Muscle of back (tissue), 11 donors: ENCODE measurements around the gene STAC2. TPM values are rescaled to one million over a fixed set of nuclear protein-coding genes. Genes with fewer than 3 reads are reported as not detected.
"Not testable (repeated sequence)": the region's sequence is repeated elsewhere in the genome, so short reads cannot be mapped to it uniquely, and the experiment has no call there.

ENCODE experiments used
- DNase-seq, 3 donors: peaks; one replicate each; pipeline versions ENCODE4 v3.0.0 to v3.0.0-alpha.2; 2013
- polyA plus RNA-seq, 10 donors: library from polyadenylated mRNA; unstranded; fragments of 120-200 nt; gene quantifications; one replicate each; pipeline ENCODE4 v1.2.1, GENCODE V29; 2013; ENCODE audit not compliant: insufficient read length in 10 of 10

The STAC2 gene
- polyA plus RNA-seq, 10 donors: 0.13 to 0.96 (median 0.30) TPM

DNA sequence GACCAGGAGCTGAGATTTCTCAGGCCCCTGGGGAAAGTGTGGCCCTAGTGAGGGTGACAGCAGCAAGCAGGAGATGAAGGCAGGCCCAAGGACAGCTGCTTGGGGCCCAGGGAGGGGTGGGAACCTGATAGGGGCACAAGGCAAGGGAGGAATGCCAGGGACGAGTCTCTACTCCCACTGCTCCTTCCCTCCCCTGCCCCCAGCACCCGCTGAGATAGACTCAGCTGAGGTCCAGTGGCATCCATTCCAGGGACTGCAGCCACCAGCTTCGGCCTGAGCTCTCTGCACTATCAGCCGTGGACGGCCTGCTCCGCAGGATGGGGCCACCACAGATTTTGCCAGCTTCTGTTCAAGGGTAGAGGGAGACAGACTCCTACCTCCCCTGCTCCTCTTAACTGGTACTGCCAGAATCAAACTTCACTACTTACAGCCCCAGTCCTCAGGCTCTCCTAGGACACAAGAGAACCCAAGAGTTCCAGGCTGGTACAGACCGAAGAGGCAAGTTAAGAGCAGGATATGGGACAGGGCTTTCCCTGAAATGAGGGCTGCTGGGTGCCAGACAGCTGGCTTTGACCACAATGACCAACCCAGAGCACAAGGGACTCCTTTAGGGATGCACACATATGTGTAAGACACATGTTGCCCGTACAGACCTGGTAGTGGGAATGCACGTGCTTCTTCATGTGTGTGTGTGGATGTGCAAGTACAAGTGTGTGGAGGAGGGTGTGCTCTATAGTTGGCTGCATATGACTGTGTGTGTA, 33.8 kb downstream of the STAC2 start:
- peak in 1 of 3 donors; percentile 68 for DNase-seq

DNA sequence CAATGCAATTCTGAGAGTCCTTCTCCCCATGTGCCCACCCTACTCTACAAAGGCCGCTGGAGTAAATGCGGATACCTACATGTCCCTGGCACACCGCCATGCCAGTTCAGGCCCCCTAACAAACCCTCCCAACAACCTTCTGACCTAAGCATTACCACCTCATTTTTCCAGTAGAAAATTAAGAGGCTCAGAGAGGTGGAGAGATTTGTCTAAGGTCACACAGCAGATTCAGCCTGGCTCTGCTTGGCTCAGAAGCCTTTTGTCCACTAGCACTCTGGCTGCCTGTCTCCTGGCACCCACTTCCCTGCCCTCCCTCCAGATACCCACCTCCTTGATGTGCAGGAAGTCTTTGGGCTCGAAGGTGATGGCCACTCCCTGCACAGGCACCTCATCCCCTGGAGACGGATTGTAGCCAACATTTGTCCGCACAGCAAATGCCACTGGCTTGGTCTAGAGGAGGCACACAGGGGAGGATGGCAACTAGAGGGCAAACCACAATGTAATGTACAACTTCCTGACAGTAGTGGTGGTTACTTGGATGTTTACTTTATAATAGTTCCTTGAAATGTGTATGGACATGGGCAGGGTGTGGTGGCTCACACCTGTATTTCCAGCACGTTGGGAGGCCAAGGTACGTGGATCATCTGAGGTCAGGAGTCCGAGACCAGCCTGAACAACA, 38.5 kb downstream of the STAC2 start:
- no peak for DNase-seq

DNA sequence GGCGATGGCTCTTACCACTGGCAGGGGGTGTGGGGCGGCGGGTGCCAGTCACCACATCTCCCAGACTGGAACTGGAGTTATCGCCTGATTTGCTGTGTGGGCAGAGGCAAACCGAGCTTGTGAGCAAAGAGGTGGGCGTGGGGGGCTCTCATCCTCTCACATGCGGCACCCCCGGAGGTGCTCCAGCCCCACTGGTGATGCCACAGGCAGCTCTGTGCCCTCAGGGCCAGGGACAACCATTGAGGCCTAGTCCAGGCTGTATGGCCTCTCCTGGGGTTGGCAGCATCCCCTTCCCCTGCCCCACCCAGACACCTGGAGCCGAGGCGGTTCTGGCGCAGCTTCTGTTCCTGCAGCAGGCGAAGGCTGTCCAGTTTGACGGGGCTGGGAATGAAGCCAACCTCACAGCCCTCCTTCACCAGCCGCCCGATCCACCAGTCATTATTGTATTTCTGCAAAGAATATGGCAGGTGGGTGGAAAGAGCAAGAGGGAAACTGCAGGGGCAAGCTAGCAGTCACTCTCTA, 39.2 kb downstream of the STAC2 start:
- DNase-seq: no peak

DNA sequence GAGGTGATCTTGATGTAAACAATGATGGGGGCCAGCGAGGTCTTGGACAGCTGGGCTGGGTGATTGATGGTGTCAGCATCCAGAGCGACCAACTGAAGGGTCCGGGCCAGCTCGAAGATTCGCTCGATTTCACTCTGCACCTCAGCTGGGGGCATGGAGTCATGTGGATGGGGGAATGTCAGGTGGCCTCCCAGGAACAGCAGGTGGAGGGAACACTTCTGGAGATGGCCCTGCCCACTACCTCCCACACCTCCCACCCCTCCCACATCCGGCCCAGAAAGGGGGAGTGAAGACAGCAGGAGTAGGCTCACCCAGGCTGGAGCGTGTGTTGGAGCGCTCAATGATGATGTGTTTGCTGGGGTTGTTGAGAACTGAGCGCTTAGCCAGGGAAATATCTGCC, 42.0 kb downstream of the STAC2 start:
- no peak for DNase-seq

DNA sequence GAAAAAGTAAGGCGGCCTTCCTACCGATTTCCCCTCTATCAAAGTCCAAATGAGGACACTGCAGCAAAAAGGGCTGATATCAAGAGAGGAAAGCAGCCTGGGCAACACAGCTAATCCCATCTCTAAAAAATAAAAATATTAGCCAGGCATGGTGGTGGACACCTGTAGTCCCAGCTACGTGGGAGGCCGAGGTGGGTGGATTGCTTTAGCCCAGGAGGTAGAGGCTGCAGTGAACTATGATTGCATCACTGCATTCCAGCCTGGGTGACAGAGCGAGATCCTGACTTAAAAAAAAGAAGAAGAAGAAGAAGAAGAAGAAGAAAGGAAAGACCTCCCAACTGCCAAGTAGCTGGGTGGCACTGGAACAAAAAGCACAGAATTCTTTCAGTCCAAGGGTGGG, 42.7 kb downstream of the STAC2 start:
- no peak for DNase-seq

DNA sequence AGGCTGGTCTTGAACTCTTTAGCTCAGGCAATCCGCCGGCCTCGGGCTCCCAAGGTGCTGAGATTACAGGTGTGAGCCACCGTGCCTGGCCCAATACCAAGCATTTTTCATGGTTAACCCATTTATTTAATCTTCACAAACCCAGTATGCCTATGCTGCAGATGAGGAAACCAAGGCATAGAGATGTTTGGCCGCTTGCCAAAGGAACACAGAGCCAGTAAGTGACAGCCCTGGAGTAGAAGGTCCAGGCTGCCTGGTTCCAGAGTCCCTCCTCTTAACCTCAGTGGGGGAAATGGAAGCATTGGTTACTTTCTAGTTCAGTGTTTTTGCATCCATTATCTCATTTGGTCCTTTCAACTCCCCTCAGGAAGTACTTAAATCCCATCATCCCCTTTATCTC, 44.4 kb downstream of the STAC2 start:
- no peak for DNase-seq

DNA sequence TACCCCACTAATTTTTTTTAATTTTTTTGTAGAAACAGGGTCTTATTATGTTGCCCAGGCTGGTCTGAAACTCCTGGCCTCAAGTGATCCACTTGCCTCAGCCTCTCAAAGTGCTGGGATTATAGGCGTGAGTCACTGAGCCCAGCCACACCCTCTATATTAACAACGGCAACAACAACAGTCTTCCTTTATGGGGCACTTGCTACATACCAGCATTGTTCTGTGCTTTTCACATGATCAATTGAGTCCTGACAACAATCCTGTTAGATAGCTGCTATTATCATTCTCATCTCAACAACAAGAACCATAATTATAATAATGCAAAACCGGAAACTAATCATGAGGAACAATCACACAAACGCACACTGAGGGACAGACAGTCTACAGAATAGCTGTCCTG, 47.2 kb downstream of the STAC2 start:
- DNase-seq: no peak

DNA sequence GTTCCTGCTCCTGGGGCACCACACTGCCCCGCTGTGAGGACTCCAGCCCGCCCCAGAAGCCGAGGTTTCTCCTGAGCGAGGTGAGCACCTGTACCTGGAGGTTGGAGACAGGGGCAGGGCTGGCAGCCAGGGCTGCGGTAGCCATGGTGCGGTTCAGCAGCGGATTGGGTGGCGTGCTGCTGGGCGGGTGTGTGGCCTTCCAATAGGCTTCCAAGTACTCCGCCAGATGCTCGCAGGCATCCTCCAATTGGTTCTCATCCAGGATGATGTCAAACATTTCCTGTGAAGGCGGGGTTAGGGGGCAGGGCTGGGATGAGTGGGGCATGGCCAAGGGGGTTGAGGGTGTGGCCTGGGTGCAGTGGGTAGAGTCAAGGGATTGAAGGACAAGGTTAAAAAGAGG, 48.5 kb downstream of the STAC2 start:
- DNase-seq: no peak

DNA sequence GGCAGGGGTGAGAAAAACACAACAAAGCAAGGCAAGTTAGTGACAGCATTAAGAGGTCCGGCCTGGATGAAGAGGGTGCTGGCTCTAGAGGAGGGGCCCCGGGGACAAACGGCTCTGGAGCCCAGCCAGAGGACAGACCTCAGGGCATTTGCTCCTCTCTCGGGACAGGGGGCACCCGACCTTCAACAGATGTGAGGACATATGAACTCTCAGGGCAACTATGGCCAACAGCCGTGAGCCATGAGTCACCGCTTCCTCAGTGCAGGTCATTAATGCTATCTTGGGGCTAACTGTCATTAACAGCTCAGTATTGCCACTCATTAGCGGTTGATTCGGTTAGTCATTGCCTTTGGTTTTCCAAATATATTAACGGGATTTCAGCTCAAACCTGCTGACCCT, 50.1 kb downstream of the STAC2 start:
- DNase-seq: no peak

DNA sequence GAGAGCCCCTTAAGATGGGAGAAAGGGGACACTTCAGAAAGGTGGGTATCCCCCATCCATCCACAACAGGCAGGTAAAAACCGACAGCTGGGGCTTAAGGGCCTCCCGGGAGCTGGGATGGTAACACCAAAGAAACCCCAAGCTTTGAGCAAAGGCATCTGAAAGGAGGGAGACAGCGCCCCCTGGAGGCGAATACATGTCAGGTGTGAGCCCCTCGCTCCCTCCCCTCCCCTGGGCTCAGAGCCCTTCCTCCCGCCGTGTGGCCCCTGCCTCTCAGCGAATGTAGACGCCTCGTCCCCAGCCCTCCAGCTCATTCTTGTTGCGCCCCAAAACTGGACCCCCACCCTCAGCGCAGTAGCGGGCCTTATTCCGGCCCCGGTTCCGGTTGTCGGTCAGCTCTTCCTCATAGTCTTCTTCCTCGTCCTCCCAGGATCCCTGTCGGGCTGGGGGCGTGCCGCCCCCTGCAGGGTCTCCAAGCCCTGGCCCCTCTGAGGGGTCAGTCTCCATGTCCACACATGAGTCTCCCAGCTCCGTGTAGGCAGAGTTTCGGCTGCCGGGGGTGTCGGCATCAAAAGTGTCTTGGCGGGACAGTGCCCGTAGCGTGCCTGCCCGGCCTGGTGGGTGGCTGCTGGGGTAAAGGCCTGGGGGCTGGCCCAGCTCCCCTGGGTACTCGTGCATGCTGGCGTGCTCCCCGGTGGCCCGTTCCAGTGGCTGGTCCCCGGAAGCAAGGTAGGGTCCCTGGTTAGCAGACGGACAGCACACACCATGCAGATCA, 50.6 kb downstream of the STAC2 start:
- DNase-seq: peak in 2 of 3 donors; percentile 78 to 83

DNA sequence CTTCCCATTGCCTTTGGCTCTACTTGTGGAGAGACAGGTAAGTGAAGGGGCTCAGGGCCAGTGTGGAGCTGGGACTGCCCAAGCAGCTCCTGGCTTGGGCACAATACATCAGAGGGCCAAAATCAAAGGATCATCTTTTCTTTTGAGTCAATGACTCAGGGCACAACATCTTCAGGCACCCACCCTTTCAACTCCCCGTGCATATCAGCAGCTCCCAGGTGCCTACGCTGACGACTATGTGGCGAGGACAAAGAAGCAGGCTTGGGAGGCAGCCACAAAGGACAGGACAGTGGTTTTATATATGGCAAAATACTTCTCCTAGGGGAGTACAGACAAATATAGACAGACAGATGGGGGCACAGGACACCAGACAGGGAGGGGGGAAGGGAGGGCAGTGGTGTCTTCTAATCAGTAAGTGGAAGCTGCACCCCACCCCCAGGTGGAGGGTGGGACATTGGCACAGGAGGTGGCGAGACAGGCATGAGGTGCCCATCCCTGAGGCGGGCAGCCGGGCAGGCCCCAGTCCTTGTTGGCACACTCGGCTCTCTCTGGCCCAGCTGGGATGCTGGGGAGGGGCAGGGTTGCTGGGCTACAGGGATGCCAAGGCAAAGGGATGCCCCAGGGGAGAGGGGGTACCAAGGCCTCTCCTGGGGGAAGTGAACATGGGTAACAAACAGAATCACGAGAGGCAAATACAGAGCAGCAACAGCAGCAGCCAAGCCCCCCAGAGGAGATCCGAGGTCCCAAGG, 52.0 kb downstream of the STAC2 start:
- DNase-seq: no peak

DNA sequence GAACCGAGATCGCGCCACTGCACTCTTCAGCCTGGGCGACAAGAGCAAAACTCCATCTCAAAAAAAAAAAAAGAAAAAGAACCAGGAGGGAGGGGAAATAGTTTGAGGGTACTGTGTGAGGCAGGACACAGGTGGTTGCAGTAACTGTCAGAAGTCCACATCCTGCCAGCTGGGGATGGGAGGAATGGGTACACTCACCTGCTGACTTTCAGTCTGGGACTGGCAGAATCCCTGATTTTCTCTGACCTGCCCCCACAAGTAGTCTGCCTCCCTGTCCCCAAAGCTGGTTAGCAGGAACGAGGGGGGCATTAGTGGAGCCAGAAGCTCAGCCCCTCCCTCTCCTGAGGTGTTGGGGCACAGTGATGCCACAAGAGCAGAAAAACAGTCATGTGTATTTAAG, 52.7 kb downstream of the STAC2 start:
- no peak for DNase-seq

DNA sequence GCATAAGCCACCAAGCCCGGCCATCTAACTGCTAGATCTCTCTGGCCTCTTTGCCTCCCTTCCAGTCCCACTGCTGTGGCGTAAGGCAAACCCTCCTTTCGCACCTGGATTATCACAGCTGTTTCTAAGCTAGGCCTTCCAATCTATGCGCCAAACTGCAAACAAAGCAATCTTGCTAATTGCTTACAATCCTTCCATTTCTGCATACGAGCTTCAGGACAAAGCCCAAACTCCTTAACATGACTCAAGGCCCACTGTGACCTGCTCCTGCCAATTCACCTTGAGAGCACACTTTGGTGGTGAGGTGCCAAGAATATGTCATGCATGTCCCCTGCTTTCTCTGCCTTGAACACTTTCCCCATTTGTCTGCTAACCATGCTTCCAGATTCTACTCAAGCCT, 53.8 kb downstream of the STAC2 start:
- DNase-seq: no peak

DNA sequence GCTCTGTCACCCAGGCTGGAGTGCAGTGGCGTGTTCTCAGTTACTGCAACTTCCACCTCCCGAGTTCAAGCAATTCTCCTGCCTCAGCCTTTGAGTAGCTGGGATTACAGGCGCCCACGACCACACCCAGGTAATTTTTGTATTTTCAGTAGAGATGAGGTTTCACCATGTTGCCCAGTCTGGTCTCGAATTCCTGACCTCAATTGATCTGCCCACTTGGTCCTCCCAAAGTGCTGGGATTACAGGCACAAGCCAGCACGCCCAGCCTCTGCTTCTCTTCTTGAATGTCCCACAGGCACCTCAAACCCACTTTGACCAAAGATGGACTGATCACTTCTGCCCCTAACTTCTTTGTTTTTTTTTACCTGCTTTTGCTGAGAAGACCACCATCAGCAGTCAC, 55.2 kb downstream of the STAC2 start:
- no peak for DNase-seq

DNA sequence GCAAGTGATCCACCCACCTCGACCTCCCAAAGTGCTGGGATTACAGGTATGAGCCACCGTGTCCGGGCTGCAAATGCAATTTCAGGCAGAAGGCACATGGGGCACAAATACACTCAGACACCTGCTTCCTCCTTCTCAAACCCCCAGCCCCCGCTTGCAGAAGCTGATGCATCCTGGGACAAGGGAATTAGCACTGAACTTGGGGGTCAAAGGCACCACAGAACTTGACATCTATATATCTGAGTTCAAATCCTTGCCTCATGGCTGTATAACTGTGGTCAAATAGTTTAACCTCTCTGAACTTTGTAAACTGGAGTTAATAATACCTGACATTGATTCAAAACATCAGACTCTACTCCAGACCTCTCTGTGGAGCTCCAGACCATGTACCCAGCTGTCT, 55.6 kb downstream of the STAC2 start:
- DNase-seq: no peak

DNA sequence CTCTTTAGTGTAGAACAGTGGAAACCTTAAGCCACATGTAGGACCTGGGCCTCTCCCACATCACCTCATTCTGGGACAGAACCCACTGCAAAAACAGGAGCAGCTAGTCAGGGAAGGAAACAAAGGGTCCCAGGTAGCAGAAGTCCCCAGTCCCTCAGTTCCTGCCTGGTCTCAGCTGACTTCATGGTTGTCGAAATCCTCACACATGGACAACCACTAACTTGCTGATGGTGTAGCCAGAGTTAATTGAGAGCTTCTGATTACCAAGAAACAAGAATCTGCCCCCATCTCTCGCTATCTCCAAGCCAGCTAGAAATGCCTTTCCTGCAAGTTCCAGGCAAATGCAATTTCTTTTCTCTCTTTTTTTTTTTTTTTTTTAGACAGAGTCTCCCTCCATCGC, 56.2 kb downstream of the STAC2 start:
- no peak for DNase-seq

DNA sequence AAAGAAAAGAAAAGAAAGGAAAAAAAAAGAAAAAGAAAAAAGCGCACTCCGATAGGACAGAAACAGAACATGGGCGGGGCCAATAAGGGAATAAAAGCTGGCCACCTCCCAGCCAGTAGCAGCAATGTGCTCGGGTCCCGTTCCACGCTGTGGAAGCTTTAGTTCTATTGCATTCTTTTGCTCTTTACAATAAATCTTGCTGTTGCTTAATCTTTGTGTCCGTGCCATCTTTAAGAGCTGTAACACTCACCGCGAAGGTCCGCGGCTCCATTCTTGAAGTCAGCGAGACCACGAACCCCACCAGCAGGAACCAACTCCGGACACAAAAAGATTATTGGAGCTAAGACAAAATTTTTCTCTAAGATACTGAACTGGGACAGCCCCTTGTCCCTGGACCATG, 56.6 kb downstream of the STAC2 start:
- DNase-seq: no peak

DNA sequence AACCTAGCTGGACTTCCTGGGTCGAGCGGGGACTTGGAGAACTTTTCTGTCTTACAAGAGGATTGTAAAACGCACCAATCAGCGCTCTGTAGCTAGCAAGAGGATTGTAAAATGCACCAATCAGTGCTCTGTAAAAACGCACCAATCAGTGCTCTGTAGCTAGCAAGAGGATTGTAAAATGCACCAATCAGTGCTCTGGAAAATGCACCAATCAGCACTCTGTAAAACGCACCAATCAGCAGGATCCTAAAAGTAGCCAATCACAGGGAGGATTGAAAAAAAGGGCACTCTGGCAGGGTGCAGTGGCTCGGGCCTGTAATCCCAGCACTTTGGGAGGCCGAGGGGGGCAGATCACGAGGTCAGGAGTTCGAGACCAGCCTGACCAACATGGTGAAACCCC, 57.2 kb downstream of the STAC2 start:
- DNase-seq: not testable (repeated sequence)

DNA sequence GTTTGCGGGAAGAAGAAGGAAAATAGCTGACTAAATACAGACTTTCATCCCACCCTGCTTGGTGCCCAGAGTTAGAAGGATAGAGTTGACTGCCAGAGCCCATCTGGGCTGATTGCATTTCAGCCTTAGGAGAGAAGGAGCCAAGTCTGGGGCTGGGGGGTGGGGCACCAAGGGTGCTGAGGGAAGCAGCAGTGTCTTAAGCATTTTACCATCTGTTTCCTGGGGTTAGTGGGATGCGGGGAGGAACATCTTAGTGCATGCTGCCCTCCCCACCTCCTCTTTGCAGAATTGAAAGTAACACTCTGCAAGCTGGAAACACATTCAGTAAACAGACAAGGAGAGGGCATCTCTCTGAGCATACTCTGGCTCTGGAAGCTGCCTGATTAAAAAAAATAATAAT, 58.3 kb downstream of the STAC2 start:
- DNase-seq: peak in 2 of 3 donors; percentile 54 to 68

DNA sequence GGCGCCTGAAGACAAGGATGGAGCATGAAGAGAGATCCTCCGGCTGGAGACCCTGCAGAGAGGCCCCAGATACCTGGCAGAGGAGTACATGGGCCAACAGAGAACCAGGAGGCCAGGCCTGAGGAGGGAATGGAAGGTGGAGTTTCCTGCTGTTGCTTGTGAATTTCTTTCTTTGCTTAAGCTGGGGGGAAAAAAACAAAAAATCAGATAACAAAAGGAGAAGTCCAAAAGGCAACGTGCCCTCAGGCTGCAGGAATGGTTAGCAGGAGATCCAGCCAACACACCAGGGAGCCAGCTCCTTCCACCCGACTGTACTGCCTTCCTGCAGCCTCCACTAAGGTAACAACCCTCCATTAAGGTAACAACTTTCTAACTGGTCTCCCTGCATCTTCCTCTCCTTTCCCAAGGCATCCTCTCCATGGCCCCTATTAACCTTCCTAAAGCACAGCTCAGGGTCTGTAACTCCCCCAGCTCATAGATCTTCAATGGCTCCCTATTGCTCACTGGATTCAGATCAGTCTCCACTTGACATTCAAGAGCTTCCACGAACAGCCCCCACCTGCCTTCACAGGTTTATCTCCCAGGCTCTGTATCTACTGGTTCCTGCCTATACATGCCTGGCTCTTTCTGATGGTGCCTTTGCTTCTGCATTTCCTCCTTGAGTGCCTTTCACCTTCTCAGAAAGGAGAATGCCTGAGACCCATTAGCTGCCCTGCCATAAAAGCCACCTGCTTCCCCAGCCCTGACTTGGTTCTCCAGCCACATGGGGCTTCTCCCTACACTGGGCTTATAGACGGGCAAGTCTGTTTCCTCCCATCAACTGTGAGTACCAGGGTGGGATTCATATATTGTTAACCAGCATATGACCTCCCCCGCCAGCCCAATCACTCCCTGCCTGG, 59.1 kb downstream of the STAC2 start:
- DNase-seq: no peak

DNA sequence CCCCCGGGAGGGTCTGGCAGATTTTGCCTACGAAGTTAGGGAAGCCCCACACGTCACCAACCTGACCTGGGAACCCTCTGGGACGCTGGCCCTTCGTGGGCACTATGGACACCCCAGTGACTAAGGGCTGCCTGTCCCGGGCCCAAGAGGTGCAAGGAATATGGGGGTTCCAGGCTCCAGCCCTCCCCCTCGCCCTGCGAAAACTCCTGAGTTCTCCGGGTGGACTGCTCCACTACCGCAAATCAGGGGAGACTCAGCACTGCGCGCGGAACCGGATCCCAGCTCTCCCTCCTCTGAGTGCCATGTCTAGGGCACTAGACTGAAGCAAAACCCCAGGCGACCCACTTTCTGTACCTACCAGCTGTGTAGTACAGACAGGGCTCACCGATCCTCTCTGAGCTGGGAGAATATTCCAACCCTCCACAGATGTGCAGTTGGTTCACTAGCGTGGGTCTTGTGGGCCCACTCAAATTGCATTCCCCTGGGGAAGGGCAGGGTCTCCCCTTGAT, 59.9 kb downstream of the STAC2 start, which contains the start of gene ARL5C:
ARL5C (minus strand) TSS at position 321 of the 509 bp plus-strand sequence. CDS start 401 bp downstream, outside the sequence.
- DNase-seq: no peak
